Astrocyte (in vitro differentiated cells and primary cell): ENCODE results near the gene PPP2R2C. TPM values are rescaled to one million over a fixed set of nuclear protein-coding genes. Genes with fewer than 3 reads are reported as not detected.

Experiments
- DNase-seq: peaks from one replicate; pipeline ENCODE4 v3.0.0-alpha.2; 2010; ENCODE audit warnings: low read depth
- FAIRE-seq: peaks from 2 replicates; lab custom pipeline; 2011; peaks lifted over from hg19 to GRCh38; lab: Jason Lieb, UNC
- H2AFZ ChIP-seq: 2 replicates; pipeline ENCODE4 v1.6.0; 2012; ENCODE audit warnings: low read depth, low read length, inconsistent platforms
- H3K27ac ChIP-seq: 2 replicates; pipeline ENCODE4 v1.5.1; 2011; ENCODE audit warnings: low read depth, low read length, inconsistent platforms
- H3K27me3 ChIP-seq: 2 replicates; pipeline ENCODE4 v1.6.0; 2011; ENCODE audit warnings: low read length, inconsistent platforms; ENCODE audit not compliant: insufficient read depth
- H3K36me3 ChIP-seq: 2 replicates; pipeline ENCODE4 v1.5.1; 2011; ENCODE audit warnings: low read length, inconsistent platforms; ENCODE audit not compliant: insufficient read depth
- H3K4me1 ChIP-seq: 2 replicates; pipeline ENCODE4 v1.5.1; 2011; ENCODE audit warnings: low read length, inconsistent platforms; ENCODE audit not compliant: insufficient read depth
- H3K4me2 ChIP-seq: 2 replicates; pipeline ENCODE4 v1.6.0; 2012; ENCODE audit warnings: low read length, inconsistent platforms
- H3K4me3 ChIP-seq: 2 replicates; pipeline ENCODE4 v1.5.1; 2011; ENCODE audit warnings: low read depth, mild to moderate bottlenecking, low read length, inconsistent platforms; ENCODE audit not compliant: insufficient read depth
- H3K79me2 ChIP-seq: 2 replicates; pipeline ENCODE4 v1.6.0; 2012; ENCODE audit warnings: mild to moderate bottlenecking, low read length, inconsistent platforms; ENCODE audit not compliant: insufficient read depth
- H3K9ac ChIP-seq: 2 replicates; pipeline ENCODE4 v1.6.0; 2012; ENCODE audit warnings: mild to moderate bottlenecking, low read length, inconsistent platforms
- H3K9me3 ChIP-seq: 2 replicates; pipeline ENCODE4 v1.5.1; 2012; ENCODE audit warnings: low read depth, mild to moderate bottlenecking, low read length, inconsistent platforms; ENCODE audit not compliant: insufficient read depth
- H4K20me1 ChIP-seq: 2 replicates; pipeline ENCODE4 v1.6.0; 2012; ENCODE audit warnings: low read length, inconsistent platforms; ENCODE audit not compliant: insufficient read depth
- H3K27ac Mint-ChIP-seq: one replicate; pipeline ENCODE4 v1.8.0; 2021; ENCODE audit warnings: mild to moderate bottlenecking, mixed read lengths; ENCODE audit not compliant: unreplicated experiment
- H3K27me3 Mint-ChIP-seq: one replicate; pipeline ENCODE4 v1.8.0; 2021; ENCODE audit warnings: low read depth, mixed read lengths; ENCODE audit not compliant: unreplicated experiment
- H3K36me3 Mint-ChIP-seq: one replicate; pipeline ENCODE4 v1.8.0; 2021; ENCODE audit warnings: low read depth, mixed read lengths; ENCODE audit not compliant: unreplicated experiment
- H3K4me1 Mint-ChIP-seq: one replicate; pipeline ENCODE4 v1.8.0; 2021; ENCODE audit warnings: low read depth, mixed read lengths; ENCODE audit not compliant: unreplicated experiment
- H3K4me3 Mint-ChIP-seq: one replicate; pipeline ENCODE4 v1.8.0; 2021; ENCODE audit warnings: mild to moderate bottlenecking, moderate library complexity, mixed read lengths; ENCODE audit not compliant: unreplicated experiment
- H3K9me3 Mint-ChIP-seq: one replicate; pipeline ENCODE4 v1.8.0; 2021; ENCODE audit warnings: mild to moderate bottlenecking, mixed read lengths; ENCODE audit not compliant: unreplicated experiment
- CTCF ChIP-seq: IDR thresholded peaks from 2 replicates; pipeline ENCODE4 v1.5.1; 2011; ENCODE audit warnings: low read depth, mild to moderate bottlenecking, inconsistent platforms, low read length, moderate library complexity; ENCODE audit not compliant: insufficient read depth
- EZH2 ChIP-seq: IDR thresholded peaks from 2 replicates; pipeline ENCODE4 v1.6.1; 2012; ENCODE audit warnings: mild to moderate bottlenecking, low read length, inconsistent platforms; ENCODE audit not compliant: insufficient read depth
- total RNA-seq: library from RNA; stranded (reverse); gene quantifications from 2 replicates; pipeline ENCODE4 v1.2.1, GENCODE V29; 2021

PPP2R2C gene
- total RNA-seq, 1 donor from 2014 or later = 1.1 TPM

GRCh38 chr4:6386091-6386490, 86.3 kb downstream of the PPP2R2C start:
- H3K4me1 ChIP-seq = no peaks in the 10 kb centered on the region
- H3K9me3 Mint-ChIP-seq = no peaks in the 10 kb centered on the region
- FAIRE-seq (no peak), DNase-seq (no peak)
- TF ChIP-seq CTCF (no peak), EZH2 (no peak)
- no peaks in the 10 kb centered on the region for H3K79me2 ChIP-seq
- H2AFZ ChIP-seq = no peak overlapping the region
- no peaks in the 10 kb centered on the region for H3K9me3 ChIP-seq
- H3K36me3 ChIP-seq = no peaks in the 10 kb centered on the region
- no peak overlapping the region for H3K4me3 Mint-ChIP-seq
- H3K27ac ChIP-seq = no peak overlapping the region
- no peak overlapping the region for H3K4me3 ChIP-seq
- no peaks in the 10 kb centered on the region for H3K36me3 Mint-ChIP-seq
- H3K4me1 Mint-ChIP-seq = no peaks in the 10 kb centered on the region
- H3K9ac ChIP-seq = no peak overlapping the region
- peaks cover 2% of the 10 kb centered on the region for H3K27me3 ChIP-seq
- no peaks in the 10 kb centered on the region for H4K20me1 ChIP-seq
- no peak overlapping the region for H3K27ac Mint-ChIP-seq
- peaks cover 55% of the 10 kb centered on the region for H3K27me3 Mint-ChIP-seq
- H3K4me2 ChIP-seq = no peak overlapping the region

- H3K79me2 ChIP-seq = no peaks in the 10 kb centered on the region
- H3K4me2 ChIP-seq = no peak overlapping the region
- no peaks in the 10 kb centered on the region for H3K36me3 ChIP-seq
- FAIRE-seq (no peak), DNase-seq (no peak)
- no peak overlapping the region for H3K9ac ChIP-seq
- H3K4me1 ChIP-seq = no peaks in the 10 kb centered on the region
- no peak overlapping the region for H3K4me3 ChIP-seq
- no peaks in the 10 kb centered on the region for H3K9me3 ChIP-seq
- TF ChIP-seq CTCF (no peak), EZH2 (no peak)
- Mint-ChIP-seq H3K36me3 (no peaks in the 10 kb centered on the region), H3K27me3 (peaks cover 52% of the 10 kb centered on the region), H3K4me1 (no peaks in the 10 kb centered on the region), H3K9me3 (no peaks in the 10 kb centered on the region), H3K4me3 (no peak overlapping the region), H3K27ac (no peak overlapping the region)
- H4K20me1 ChIP-seq = no peaks in the 10 kb centered on the region
- no peak overlapping the region for H3K27ac ChIP-seq
- no peak overlapping the region for H2AFZ ChIP-seq
- peaks cover 2% of the 10 kb centered on the region for H3K27me3 ChIP-seq
These were observed 87.1 kb downstream of the PPP2R2C start for GRCh38 chr4:6385288-6385687.

GRCh38 chr4:6384541-6384940, 87.9 kb downstream of the PPP2R2C start:
- Histone ChIP-seq H3K4me3 (no peak overlapping the region), H3K9ac (no peak overlapping the region), H3K9me3 (no peaks in the 10 kb centered on the region), H3K27ac (no peak overlapping the region), H3K4me2 (no peak overlapping the region), H2AFZ (no peak overlapping the region), H3K27me3 (no peaks in the 10 kb centered on the region), H3K36me3 (no peaks in the 10 kb centered on the region), H4K20me1 (no peaks in the 10 kb centered on the region), H3K79me2 (no peaks in the 10 kb centered on the region), H3K4me1 (no peaks in the 10 kb centered on the region)
- no peak overlapping the region for H3K4me3 Mint-ChIP-seq
- H3K9me3 Mint-ChIP-seq = no peaks in the 10 kb centered on the region
- H3K36me3 Mint-ChIP-seq = no peaks in the 10 kb centered on the region
- TF ChIP-seq CTCF (no peak), EZH2 (no peak)
- H3K27ac Mint-ChIP-seq = no peak overlapping the region
- H3K4me1 Mint-ChIP-seq = peaks cover 2% of the 10 kb centered on the region
- H3K27me3 Mint-ChIP-seq = peaks cover 50% of the 10 kb centered on the region
- DNase-seq (no peak), FAIRE-seq (no peak)
